Measurements from ENCODE around the gene DLG2.
"Not testable (repeated sequence)": the region's sequence is repeated elsewhere in the genome, so short reads cannot be mapped to it uniquely, and the experiment has no call there.

The DLG2 gene

GRCh38 chr11:83422641-83423040 lies 2204.5 kb downstream of the DLG2 start:
- H3K27ac ChIP-seq (ENCODE audit: low read depth in 2 of 2, low read length in 2 of 2); H3K4me1 ChIP-seq (ENCODE audit: control insufficient read depth in 2 of 2, insufficient read depth in 2 of 2, low read length in 2 of 2); H3K36me3 ChIP-seq (ENCODE audit: control insufficient read depth in 2 of 2, insufficient read depth in 2 of 2, low read length in 2 of 2); H3K9ac ChIP-seq (ENCODE audit: low read depth in 1 of 2, low read length in 2 of 2); H3K4me3 ChIP-seq (ENCODE audit: low read length in 2 of 2); H3K27me3 ChIP-seq (ENCODE audit: control insufficient read depth in 2 of 2, insufficient read depth in 2 of 2, low read length in 2 of 2); H3K9me3 ChIP-seq (ENCODE audit: control insufficient read depth in 2 of 2, low read length in 2 of 2): not testable (repeated sequence)

- H3K9ac ChIP-seq (ENCODE audit: low read depth in 1 of 2, low read length in 2 of 2), result no peak overlapping the region
- no peak overlapping the region for H3K4me3 ChIP-seq (ENCODE audit: low read length in 2 of 2)
- H3K27me3 ChIP-seq (ENCODE audit: control insufficient read depth in 2 of 2, insufficient read depth in 2 of 2, low read length in 2 of 2), result no peaks in the 10 kb centered on the region
- H3K27ac ChIP-seq (ENCODE audit: low read depth in 2 of 2, low read length in 2 of 2), result no peak overlapping the region
- no peaks in the 10 kb centered on the region for H3K36me3 ChIP-seq (ENCODE audit: control insufficient read depth in 2 of 2, insufficient read depth in 2 of 2, low read length in 2 of 2)
- H3K4me1 ChIP-seq (ENCODE audit: control insufficient read depth in 2 of 2, insufficient read depth in 2 of 2, low read length in 2 of 2), result no peaks in the 10 kb centered on the region
- no peaks in the 10 kb centered on the region for H3K9me3 ChIP-seq (ENCODE audit: control insufficient read depth in 2 of 2, low read length in 2 of 2)
These were observed 2216.3 kb downstream of the DLG2 start for GRCh38 chr11:83410605-83411565.

DNA sequence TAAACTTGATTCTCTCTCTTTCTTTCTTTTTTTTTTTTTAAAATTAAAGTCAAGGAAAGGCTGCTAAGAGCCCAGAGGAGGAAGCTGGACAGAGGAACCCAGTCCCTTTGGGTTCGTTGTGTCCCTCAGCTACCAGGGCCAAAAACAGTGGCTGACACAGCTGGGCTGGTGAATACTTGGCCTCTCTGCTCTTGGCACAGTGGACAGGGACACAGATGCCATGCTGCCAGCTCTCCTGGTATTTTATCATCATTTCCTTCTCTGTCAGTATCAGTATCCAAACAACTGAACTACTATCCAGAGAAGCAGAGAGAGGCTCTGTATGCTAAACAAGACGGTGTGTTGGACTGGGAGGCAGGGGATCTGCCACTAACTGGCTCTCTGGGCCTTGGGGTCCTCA lies 2217.3 kb downstream of the DLG2 start:
- no peaks in the 10 kb centered on the region for H3K9me3 ChIP-seq (ENCODE audit: control insufficient read depth in 2 of 2, low read length in 2 of 2)
- no peak overlapping the region for H3K9ac ChIP-seq (ENCODE audit: low read depth in 1 of 2, low read length in 2 of 2)
- H3K4me1 ChIP-seq (ENCODE audit: control insufficient read depth in 2 of 2, insufficient read depth in 2 of 2, low read length in 2 of 2), result no peaks in the 10 kb centered on the region
- H3K36me3 ChIP-seq (ENCODE audit: control insufficient read depth in 2 of 2, insufficient read depth in 2 of 2, low read length in 2 of 2), result no peaks in the 10 kb centered on the region
- H3K4me3 ChIP-seq (ENCODE audit: low read length in 2 of 2), result no peak overlapping the region
- H3K27ac ChIP-seq (ENCODE audit: low read depth in 2 of 2, low read length in 2 of 2), result no peak overlapping the region
- H3K27me3 ChIP-seq (ENCODE audit: control insufficient read depth in 2 of 2, insufficient read depth in 2 of 2, low read length in 2 of 2), result no peaks in the 10 kb centered on the region

DNA sequence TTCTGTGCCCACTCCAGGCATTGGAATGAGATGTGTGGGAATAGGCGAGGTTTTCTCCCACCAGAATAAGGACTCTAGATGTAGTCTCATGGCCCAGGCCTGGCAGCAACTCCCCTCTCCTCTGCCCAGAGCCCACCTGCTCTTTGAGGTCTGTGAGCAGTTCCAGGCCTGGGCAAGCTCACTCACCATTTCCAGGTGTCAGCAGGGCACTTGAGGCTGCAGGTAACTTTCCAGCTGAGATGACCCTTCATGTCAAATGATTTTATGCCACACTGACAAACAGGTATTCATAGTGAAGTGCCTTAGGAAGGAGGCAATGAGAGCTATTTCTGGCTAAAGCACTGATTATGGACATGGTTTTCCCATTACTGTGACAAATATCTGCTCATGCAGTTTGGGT lies 2217.7 kb downstream of the DLG2 start:
- H3K36me3 ChIP-seq (ENCODE audit: control insufficient read depth in 2 of 2, insufficient read depth in 2 of 2, low read length in 2 of 2), result no peaks in the 10 kb centered on the region
- no peak overlapping the region for H3K27ac ChIP-seq (ENCODE audit: low read depth in 2 of 2, low read length in 2 of 2)
- H3K4me1 ChIP-seq (ENCODE audit: control insufficient read depth in 2 of 2, insufficient read depth in 2 of 2, low read length in 2 of 2), result no peaks in the 10 kb centered on the region
- no peak overlapping the region for H3K9ac ChIP-seq (ENCODE audit: low read depth in 1 of 2, low read length in 2 of 2)
- H3K9me3 ChIP-seq (ENCODE audit: control insufficient read depth in 2 of 2, low read length in 2 of 2), result no peaks in the 10 kb centered on the region
- no peak overlapping the region for H3K4me3 ChIP-seq (ENCODE audit: low read length in 2 of 2)
- H3K27me3 ChIP-seq (ENCODE audit: control insufficient read depth in 2 of 2, insufficient read depth in 2 of 2, low read length in 2 of 2), result no peaks in the 10 kb centered on the region

- no peak overlapping the region for H3K9ac ChIP-seq (ENCODE audit: low read depth in 1 of 2, low read length in 2 of 2)
- H3K9me3 ChIP-seq (ENCODE audit: control insufficient read depth in 2 of 2, low read length in 2 of 2), result no peaks in the 10 kb centered on the region
- H3K27ac ChIP-seq (ENCODE audit: low read depth in 2 of 2, low read length in 2 of 2), result no peak overlapping the region
- H3K27me3 ChIP-seq (ENCODE audit: control insufficient read depth in 2 of 2, insufficient read depth in 2 of 2, low read length in 2 of 2), result no peaks in the 10 kb centered on the region
- no peaks in the 10 kb centered on the region for H3K4me1 ChIP-seq (ENCODE audit: control insufficient read depth in 2 of 2, insufficient read depth in 2 of 2, low read length in 2 of 2)
- H3K36me3 ChIP-seq (ENCODE audit: control insufficient read depth in 2 of 2, insufficient read depth in 2 of 2, low read length in 2 of 2), result no peaks in the 10 kb centered on the region
- no peak overlapping the region for H3K4me3 ChIP-seq (ENCODE audit: low read length in 2 of 2)
These were observed 2218.2 kb downstream of the DLG2 start for GRCh38 chr11:83408946-83409345.

All from mucosa of rectum (tissue), 2 donors.